ENCODE results near the gene HES3.
A peak's percentile ranks its signal among the peaks of the same experiment; 100 is the strongest.

The HES3 gene

GRCh38 chr1:6241887-6242740, 1.9 kb upstream of the HES3 start:
- no peak overlapping the region for H3K4me3 ChIP-seq (replicated peaks in 1 of 2; ENCODE audit: low read depth in 2 of 2, low read length in 2 of 2)
- TF ChIP-seq, protein P1, sequence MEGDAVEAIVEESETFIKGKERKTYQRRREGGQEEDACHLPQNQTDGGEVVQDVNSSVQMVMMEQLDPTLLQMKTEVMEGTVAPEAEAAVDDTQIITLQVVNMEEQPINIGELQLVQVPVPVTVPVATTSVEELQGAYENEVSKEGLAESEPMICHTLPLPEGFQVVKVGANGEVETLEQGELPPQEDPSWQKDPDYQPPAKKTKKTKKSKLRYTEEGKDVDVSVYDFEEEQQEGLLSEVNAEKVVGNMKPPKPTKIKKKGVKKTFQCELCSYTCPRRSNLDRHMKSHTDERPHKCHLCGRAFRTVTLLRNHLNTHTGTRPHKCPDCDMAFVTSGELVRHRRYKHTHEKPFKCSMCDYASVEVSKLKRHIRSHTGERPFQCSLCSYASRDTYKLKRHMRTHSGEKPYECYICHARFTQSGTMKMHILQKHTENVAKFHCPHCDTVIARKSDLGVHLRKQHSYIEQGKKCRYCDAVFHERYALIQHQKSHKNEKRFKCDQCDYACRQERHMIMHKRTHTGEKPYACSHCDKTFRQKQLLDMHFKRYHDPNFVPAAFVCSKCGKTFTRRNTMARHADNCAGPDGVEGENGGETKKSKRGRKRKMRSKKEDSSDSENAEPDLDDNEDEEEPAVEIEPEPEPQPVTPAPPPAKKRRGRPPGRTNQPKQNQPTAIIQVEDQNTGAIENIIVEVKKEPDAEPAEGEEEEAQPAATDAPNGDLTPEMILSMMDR (IDR thresholded peaks at IDR 0.05; ENCODE audit: low read depth, low read length): no peak
- no peak for DNase-seq (ENCODE audit: low read depth in 2 of 2)

GRCh38 chr1:6243053-6243834, 735 bp upstream of the HES3 start:
- H3K4me3 ChIP-seq (replicated peaks in 1 of 2; ENCODE audit: low read depth in 2 of 2, low read length in 2 of 2): no peak overlapping the region
- TF ChIP-seq, protein P1 (IDR thresholded peaks at IDR 0.05; ENCODE audit: low read depth, low read length): no peak
- no peak for DNase-seq (ENCODE audit: low read depth in 2 of 2)

- DNase-seq (ENCODE audit: low read depth in 2 of 2): no peak
- TF ChIP-seq, protein P1 (IDR thresholded peaks at IDR 0.05; ENCODE audit: low read depth, low read length): no peak
- H3K4me3 ChIP-seq (replicated peaks in 1 of 2; ENCODE audit: low read depth in 2 of 2, low read length in 2 of 2): no peak overlapping the region
Observed at GRCh38 chr1:6244401-6245049, 546 bp downstream of the HES3 start.

DNA sequence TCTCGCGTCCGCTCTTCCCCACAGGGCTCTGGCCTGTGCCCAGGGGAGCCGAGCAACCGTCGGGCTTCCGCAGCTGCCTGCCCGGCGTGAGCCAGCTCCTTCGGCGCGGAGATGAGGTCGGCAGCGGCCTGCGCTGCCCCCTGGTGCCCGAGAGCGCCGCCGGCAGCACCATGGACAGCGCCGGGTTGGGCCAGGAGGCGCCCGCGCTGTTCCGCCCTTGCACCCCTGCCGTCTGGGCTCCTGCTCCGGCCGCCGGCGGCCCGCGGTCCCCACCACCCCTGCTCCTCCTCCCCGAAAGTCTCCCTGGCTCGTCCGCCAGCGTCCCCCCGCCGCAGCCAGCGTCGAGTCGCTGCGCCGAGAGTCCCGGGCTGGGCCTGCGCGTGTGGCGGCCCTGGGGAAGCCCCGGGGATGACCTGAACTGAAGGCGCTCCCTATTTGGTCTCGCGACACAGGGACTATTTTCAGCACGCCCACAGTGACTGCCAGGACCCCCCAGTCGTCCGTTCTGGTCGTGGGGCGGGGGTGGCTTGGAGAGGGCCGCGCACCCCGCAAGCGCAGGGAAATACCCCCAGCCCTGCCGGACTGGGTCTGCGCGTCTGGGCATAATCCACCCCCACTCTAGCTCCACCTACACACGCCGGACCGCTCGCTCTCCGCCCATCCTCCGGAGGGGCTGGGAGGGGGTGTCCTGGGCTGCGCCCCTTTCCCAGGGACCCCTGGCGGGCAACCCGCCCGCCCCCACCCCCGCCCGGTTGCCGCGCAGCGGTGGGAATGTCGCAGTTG, 1.3 kb downstream of the HES3 start:
- H3K4me3 ChIP-seq (replicated peaks in 1 of 2; ENCODE audit: low read depth in 2 of 2, low read length in 2 of 2): peak overlapping the region in 1 of 2 donors; percentile 1
- peak; percentile 77 to 85 for DNase-seq (ENCODE audit: low read depth in 2 of 2)
- TF ChIP-seq, protein P1 (IDR thresholded peaks at IDR 0.05; ENCODE audit: low read depth, low read length): peak; percentile 57

DNA sequence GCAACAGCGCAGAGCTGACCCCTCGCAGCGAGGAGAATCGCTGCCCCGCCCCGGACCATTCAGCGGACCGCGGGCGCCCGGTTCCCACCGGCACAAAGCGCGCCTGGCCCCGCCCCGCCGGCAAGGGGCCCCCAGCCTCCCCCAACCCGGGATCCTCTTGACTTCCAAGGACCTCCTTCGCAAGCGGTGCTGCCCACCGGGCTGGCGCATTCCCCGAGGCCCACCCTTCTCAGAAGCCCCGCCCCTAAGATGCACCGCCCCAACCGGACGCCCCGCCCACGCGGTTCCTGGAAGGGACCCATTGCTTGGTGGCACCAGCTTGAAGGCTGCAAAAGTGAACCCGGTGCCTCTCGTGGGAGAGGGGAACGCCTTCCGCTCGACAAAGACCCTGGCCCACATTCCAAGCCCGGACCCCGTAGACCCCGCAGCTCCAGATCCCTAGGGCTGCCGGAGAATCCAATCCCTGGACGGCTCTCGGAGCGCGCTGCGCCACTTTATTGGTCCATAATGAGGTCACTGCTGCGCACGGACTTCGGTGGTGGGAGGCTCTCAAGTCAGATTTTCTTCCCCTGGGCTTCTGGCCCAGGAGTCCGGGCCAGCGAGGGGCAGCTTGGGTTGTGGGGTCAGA, 2.0 kb downstream of the HES3 start:
- no peak for DNase-seq (ENCODE audit: low read depth in 2 of 2)
- H3K4me3 ChIP-seq (replicated peaks in 1 of 2; ENCODE audit: low read depth in 2 of 2, low read length in 2 of 2): peak overlapping the region in 1 of 2 donors; percentile 1
- TF ChIP-seq, protein P1 (IDR thresholded peaks at IDR 0.05; ENCODE audit: low read depth, low read length): no peak

All from cardiac fibroblast (primary cell).